Measurements from ENCODE around the gene NVL. TPM values are rescaled to one million over a fixed set of nuclear protein-coding genes. Genes with fewer than 3 reads are reported as not detected.

Gene NVL
- total RNA-seq, 1 donor from 2014 or later = 34.6 TPM

GRCh38 chr1:224201383-224201782 lies 128.6 kb downstream of the NVL start:
- Histone ChIP-seq H3K4me1 (peaks cover 6 to 7% of the 10 kb centered on the region in 2 donors), H3K36me3 (no peaks in the 10 kb centered on the region), H3K4me3 (no peak overlapping the region), H3K27ac (no peak overlapping the region), H3K9me3 (no peaks in the 10 kb centered on the region), H3K27me3 (no peaks in the 10 kb centered on the region)
- intact Hi-C loops (cut with DNase I) = no loop called here
- DNase-seq (ENCODE audit: low spot score in 2 of 2) = no peak
- no peak for TF ChIP-seq CTCF (IDR thresholded peaks at IDR 0.05)

GRCh38 chr1:224199679-224200078 lies 130.3 kb downstream of the NVL start:
- Histone ChIP-seq H3K9me3 (no peaks in the 10 kb centered on the region), H3K27ac (no peak overlapping the region), H3K36me3 (peaks cover 3 to 10% of the 10 kb centered on the region in 2 donors), H3K4me3 (no peak overlapping the region), H3K27me3 (no peaks in the 10 kb centered on the region), H3K4me1 (peaks cover 0 to 6% of the 10 kb centered on the region in 2 donors)
- DNase-seq (ENCODE audit: low spot score in 2 of 2) = no peak
- TF ChIP-seq CTCF (IDR thresholded peaks at IDR 0.05) = no peak
- intact Hi-C loops (cut with DNase I) = no loop called here

GRCh38 chr1:224198572-224198971 lies 131.4 kb downstream of the NVL start:
- Histone ChIP-seq H3K36me3 (peaks cover 4 to 20% of the 10 kb centered on the region in 2 donors), H3K4me3 (no peak overlapping the region), H3K27me3 (no peaks in the 10 kb centered on the region), H3K9me3 (no peaks in the 10 kb centered on the region), H3K27ac (no peak overlapping the region), H3K4me1 (no peaks in the 10 kb centered on the region)
- TF ChIP-seq CTCF (IDR thresholded peaks at IDR 0.05) = no peak
- no peak for DNase-seq (ENCODE audit: low spot score in 2 of 2)
- intact Hi-C loops (cut with DNase I) = no loop called here

GRCh38 chr1:224196813-224197600 lies 133.0 kb downstream of the NVL start:
- no peaks in the 10 kb centered on the region for H3K4me1 ChIP-seq
- H3K4me3 ChIP-seq = no peak overlapping the region
- intact Hi-C loops (cut with DNase I) = no loop called here
- no peaks in the 10 kb centered on the region for H3K9me3 ChIP-seq
- no peaks in the 10 kb centered on the region for H3K27me3 ChIP-seq
- H3K27ac ChIP-seq = no peak overlapping the region
- no peak for TF ChIP-seq CTCF (IDR thresholded peaks at IDR 0.05)
- peaks cover 19 to 34% of the 10 kb centered on the region in 2 donors for H3K36me3 ChIP-seq
- no peak for DNase-seq (ENCODE audit: low spot score in 2 of 2)

- Histone ChIP-seq H3K27ac (no peak overlapping the region), H3K9me3 (no peaks in the 10 kb centered on the region), H3K4me1 (no peaks in the 10 kb centered on the region), H3K4me3 (no peak overlapping the region), H3K36me3 (peaks cover 28 to 52% of the 10 kb centered on the region in 2 donors), H3K27me3 (no peaks in the 10 kb centered on the region)
- TF ChIP-seq CTCF (IDR thresholded peaks at IDR 0.05) = no peak
- intact Hi-C loops (cut with DNase I) = no loop called here
- no peak for DNase-seq (ENCODE audit: low spot score in 2 of 2)
These were observed 136.5 kb downstream of the NVL start for GRCh38 chr1:224193319-224193966.
